Caco-2 (cell line): ENCODE data around the gene PGM2. TPM values are rescaled to one million over a fixed set of nuclear protein-coding genes. Genes with fewer than 3 reads are reported as not detected.

Source experiments
- BruUV-seq: library from RNA; stranded (reverse); fragments of 400-500 nt; replicated peaks from 2 replicates; lab custom pipeline; 2021; lab: Mats Ljungman, UMichigan
- CTCF ChIA-PET: fragments of 300-600 bp; sonication (Branson Sonifier 250); formaldehyde crosslinking; loops from one replicate; lab custom pipeline; 2022; ENCODE audit warnings: antibody characterized with exemption; lab: Charles Lee
- POLR2A ChIA-PET: fragments of 300-600 bp; sonication (Branson Sonifier 250); formaldehyde crosslinking; loops from one replicate; lab custom pipeline; 2022; ENCODE audit warnings: antibody characterized with exemption; lab: Charles Lee
- DNase-seq, 2 experiments: peaks; one replicate each; pipeline versions ENCODE4 v3.0.0 to v3.0.0-alpha.2; 2020 to 2022
- H3K27me3 ChIP-seq: replicated peaks from 2 replicates; pipeline ENCODE4 v1.6.0; 2011; ENCODE audit warnings: low read length; ENCODE audit not compliant: control insufficient read depth, insufficient read depth
- H3K36me3 ChIP-seq: 2 replicates; pipeline ENCODE4 v1.5.1; 2011; ENCODE audit warnings: low read length; ENCODE audit not compliant: control insufficient read depth, insufficient read depth
- H3K4me1 ChIP-seq: fragments of 250-450 bp; sonication (Bioruptor Pico); 2 replicates; pipeline ENCODE4 v1.5.1; 2020; ENCODE audit warnings: mild to moderate bottlenecking
- H3K4me3 ChIP-seq: 2 replicates; pipeline ENCODE4 v1.5.1; 2011; ENCODE audit warnings: low read depth, mild to moderate bottlenecking, control low read depth, low read length
- H3K9me3 ChIP-seq: fragments of 250-450 bp; sonication (Bioruptor Pico); 2 replicates; pipeline ENCODE4 v1.5.1; 2020; ENCODE audit warnings: mild to moderate bottlenecking, moderate library complexity
- H3K27ac Mint-ChIP-seq: one replicate; pipeline ENCODE4 v1.8.0; 2022; ENCODE audit warnings: mixed read lengths; ENCODE audit not compliant: unreplicated experiment
- H3K27me3 Mint-ChIP-seq: one replicate; pipeline ENCODE4 v1.8.0; 2022; ENCODE audit warnings: mixed read lengths; ENCODE audit not compliant: insufficient read depth, unreplicated experiment
- H3K36me3 Mint-ChIP-seq: one replicate; pipeline ENCODE4 v1.8.0; 2022; ENCODE audit warnings: mild to moderate bottlenecking, mixed read lengths; ENCODE audit not compliant: insufficient read depth, unreplicated experiment
- H3K4me1 Mint-ChIP-seq: one replicate; pipeline ENCODE4 v1.8.0; 2022; ENCODE audit warnings: low read depth, mixed read lengths; ENCODE audit not compliant: unreplicated experiment
- H3K4me3 Mint-ChIP-seq: one replicate; pipeline ENCODE4 v1.8.0; 2022; ENCODE audit warnings: mild to moderate bottlenecking, moderate library complexity, mixed read lengths; ENCODE audit not compliant: unreplicated experiment
- H3K9me3 Mint-ChIP-seq: one replicate; pipeline ENCODE4 v1.8.0; 2022; ENCODE audit warnings: mixed read lengths; ENCODE audit not compliant: unreplicated experiment
- CTCF ChIP-seq, 2 experiments: fragments of 200-600 bp in 1 of 2; IDR thresholded peaks; 1 replicate in 1 of 2; 2 replicates in 1 of 2; pipeline versions ENCODE4 v1.5.1 to v1.8.0; 2011 to 2022; ENCODE audit warnings: antibody characterized with exemption in 1 of 2, control low read depth in 1 of 2, inconsistent platforms in 1 of 2, low read depth in 1 of 2, low read length in 1 of 2, mild to moderate bottlenecking in 1 of 2, moderate library complexity in 1 of 2; ENCODE audit not compliant: insufficient read depth in 1 of 2, severe bottlenecking in 1 of 2, unreplicated experiment in 1 of 2
- intact Hi-C: fragments of 100-400 bp; cut with micrococcal nuclease; formaldehyde crosslinking; loops from one replicate; pipeline ENCODE4 v1.10.0; 2022; ENCODE audit not compliant: unreplicated experiment
- total RNA-seq: library from RNA; stranded (reverse); gene quantifications from 2 replicates; pipeline ENCODE4 v1.2.3, GENCODE V29; 2022

The PGM2 gene
- total RNA-seq, 1 experiment from 2014 or later: 33.4 TPM

GRCh38 chr4:37910091-37910486 is 83.6 kb downstream of the PGM2 start:
- CTCF ChIA-PET: no interaction called here
- BruUV-seq: no TSS peak

More at GRCh38 chr4:37910091-37910486, 83.6 kb downstream of the PGM2 start:
- no peaks in the 10 kb centered on the region for H3K4me1 ChIP-seq
- H3K4me3 Mint-ChIP-seq: no peak overlapping the region
- no peak for TF ChIP-seq CTCF (IDR thresholded peaks at IDR 0.05; ENCODE audit: insufficient read depth in 1 of 2, low read depth in 1 of 2, low read length in 1 of 2, severe bottlenecking in 1 of 2, unreplicated experiment in 1 of 2)
- intact Hi-C loops: no loop called here
- H3K4me3 ChIP-seq: no peak overlapping the region
- POLR2A ChIA-PET: no interaction called here
- H3K27ac Mint-ChIP-seq: no peak overlapping the region
- H3K9me3 ChIP-seq: no peaks in the 10 kb centered on the region
- H3K36me3 Mint-ChIP-seq: no peaks in the 10 kb centered on the region
- H3K27me3 ChIP-seq: no peaks in the 10 kb centered on the region; the same call in 1 of the 2 replicates
- H3K27me3 Mint-ChIP-seq: peaks cover 16% of the 10 kb centered on the region
- no peaks in the 10 kb centered on the region for H3K9me3 Mint-ChIP-seq
- H3K36me3 ChIP-seq: no peaks in the 10 kb centered on the region
- no peaks in the 10 kb centered on the region for H3K4me1 Mint-ChIP-seq
- no peak for DNase-seq

Other genes with a start within 250 kb of the PGM2 start
- gene RELL1, start 140.3 kb upstream of the PGM2 start, total RNA-seq: 45.3 and 48.5 TPM in 2 replicates
- 26.0 and 28.5 TPM in 2 replicates for gene TBC1D1, start 64.4 kb downstream of the PGM2 start, total RNA-seq
- not detected in 2 replicates for gene PTTG2, start 133.7 kb downstream of the PGM2 start, total RNA-seq